Cerebellar nuclear complex (tissue), 1 donor: ENCODE results near the gene PLXNA2.
A peak's percentile ranks its signal among the peaks of the same experiment; 100 is the strongest.

ENCODE experiments used
- DNase-seq, 2 experiments: peaks; one replicate each; lab custom pipeline; 2025; lab: John Stamatoyannopoulos, UW

The PLXNA2 gene

GRCh38 chr1:208042868-208043267 is 201.3 kb downstream of the PLXNA2 start:
- DNase-seq: no peak

GRCh38 chr1:208042041-208042615 is 202.1 kb downstream of the PLXNA2 start:
- DNase-seq: no peak

GRCh38 chr1:208041505-208041904 is 202.7 kb downstream of the PLXNA2 start:
- DNase-seq: no peak

- DNase-seq: no peak
These were observed 203.3 kb downstream of the PLXNA2 start for GRCh38 chr1:208040821-208041297.

- DNase-seq: no peak
These were observed 204.4 kb downstream of the PLXNA2 start for GRCh38 chr1:208039536-208040332.

GRCh38 chr1:208038303-208038702 is 205.9 kb downstream of the PLXNA2 start:
- no peak for DNase-seq

- DNase-seq: no peak
These were observed 207.0 kb downstream of the PLXNA2 start for GRCh38 chr1:208036918-208037766.

GRCh38 chr1:208036106-208036808 is 207.9 kb downstream of the PLXNA2 start:
- no peak for DNase-seq

GRCh38 chr1:208034135-208034534 is 210.0 kb downstream of the PLXNA2 start:
- no peak for DNase-seq

- no peak for DNase-seq
These were observed 210.9 kb downstream of the PLXNA2 start for GRCh38 chr1:208033236-208033635.

GRCh38 chr1:208031932-208032320 is 212.3 kb downstream of the PLXNA2 start:
- no peak for DNase-seq

- peak in 1 of 2 experiments; percentile 8 for DNase-seq
These were observed 212.8 kb downstream of the PLXNA2 start for GRCh38 chr1:208031316-208031931.

- no peak for DNase-seq
These were observed 213.7 kb downstream of the PLXNA2 start for GRCh38 chr1:208030288-208031091.

- DNase-seq: no peak
These were observed 214.6 kb downstream of the PLXNA2 start for GRCh38 chr1:208029381-208030287.

- DNase-seq: no peak
These were observed 215.7 kb downstream of the PLXNA2 start for GRCh38 chr1:208028526-208028925.

- DNase-seq: no peak
These were observed 216.3 kb downstream of the PLXNA2 start for GRCh38 chr1:208027861-208028260.

- no peak for DNase-seq
These were observed 217.2 kb downstream of the PLXNA2 start for GRCh38 chr1:208026880-208027438.

- no peak for DNase-seq
These were observed 219.2 kb downstream of the PLXNA2 start for GRCh38 chr1:208025031-208025430.

GRCh38 chr1:208024406-208024805 is 219.8 kb downstream of the PLXNA2 start:
- no peak for DNase-seq
